ENCODE measurements around the gene ABLIM1.

- TF ChIP-seq CTCF (IDR thresholded peaks at IDR 0.05) (no peak), POLR2A (IDR thresholded peaks at IDR 0.05) (no peak), POLR2AphosphoS5 (IDR thresholded peaks at IDR 0.05) (no peak)
Observed at GRCh38 chr10:114501650-114502049, 156.4 kb downstream of the ABLIM1 start.
